IMR-90 (cell line): ENCODE results near the gene PEX7. TPM values are rescaled to one million over a fixed set of nuclear protein-coding genes. Genes with fewer than 3 reads are reported as not detected.
"Not testable (repeated sequence)": the region's sequence is repeated elsewhere in the genome, so short reads cannot be mapped to it uniquely, and the experiment has no call there.

Experiments used
- ATAC-seq: fragments of 200-7000 bp; cut with Tn5 transposase; 2 replicates; pipeline ENCODE4 v1.9.1; 2020; ENCODE audit warnings: low read depth, mild to moderate bottlenecking, moderate library complexity
- BruUV-seq: library from RNA; stranded (reverse); fragments of 400-500 nt; replicated peaks from 2 replicates; lab custom pipeline; 2021; lab: Mats Ljungman, UMichigan
- CTCF ChIA-PET: fragments of 300-600 bp; formaldehyde crosslinking; extraction: SDS; loops from one replicate; lab custom pipeline; 2021; ENCODE audit warnings: antibody characterized with exemption; lab: Yijun Ruan, JAX
- POLR2A ChIA-PET: fragments of 300-600 bp; sonication (Branson Sonifier 250); formaldehyde crosslinking; loops from one replicate; lab custom pipeline; 2022; ENCODE audit warnings: antibody characterized with exemption; ENCODE audit not compliant: unreplicated experiment; lab: Charles Lee
- DNase-seq: peaks from one replicate; pipeline ENCODE4 v3.0.0; 2013
- H2AFZ ChIP-seq: replicated peaks from 2 replicates; pipeline ENCODE3; 2013; ENCODE audit warnings: low read length, mild to moderate bottlenecking; ENCODE audit not compliant: poor library complexity
- H2AK5ac ChIP-seq: 2 replicates; pipeline ENCODE4 v1.6.1; 2013; ENCODE audit warnings: low read depth, low read length, inconsistent platforms
- H2AK9ac ChIP-seq: replicated peaks from 2 replicates; pipeline ENCODE3; 2013; ENCODE audit warnings: mild to moderate bottlenecking, low read depth, low read length, moderate library complexity; ENCODE audit not compliant: poor library complexity
- H2BK120ac ChIP-seq: 2 replicates; pipeline ENCODE4 v1.6.1; 2013; ENCODE audit warnings: low read depth, low read length, inconsistent platforms
- H2BK15ac ChIP-seq: 3 replicates; pipeline ENCODE4 v1.6.1; 2013; ENCODE audit warnings: low read depth, low read length, inconsistent platforms
- H2BK20ac ChIP-seq: 2 replicates; pipeline ENCODE4 v1.6.1; 2013; ENCODE audit warnings: low read depth, mild to moderate bottlenecking, inconsistent platforms, low read length, moderate library complexity
- H2BK5ac ChIP-seq: 2 replicates; pipeline ENCODE4 v1.6.1; 2013; ENCODE audit warnings: mild to moderate bottlenecking, low read depth, low read length, inconsistent platforms; ENCODE audit not compliant: poor library complexity, severe bottlenecking
- H3K14ac ChIP-seq: replicated peaks from 2 replicates; pipeline ENCODE4 v1.6.1; 2013; ENCODE audit warnings: low read depth, low read length, inconsistent platforms
- H3K18ac ChIP-seq: 2 replicates; pipeline ENCODE4 v1.6.1; 2013; ENCODE audit warnings: low read depth, low read length, control low read depth
- H3K23ac ChIP-seq: 2 replicates; pipeline ENCODE4 v1.6.1; 2013; ENCODE audit warnings: low read depth, low read length, inconsistent platforms
- H3K27ac ChIP-seq: 2 replicates; pipeline ENCODE4 v1.5.1; 2013; ENCODE audit warnings: mild to moderate bottlenecking, control low read depth, low read length; ENCODE audit not compliant: insufficient read depth
- H3K27me3 ChIP-seq: 2 replicates; pipeline ENCODE4 v1.6.1; 2013; ENCODE audit warnings: low read length; ENCODE audit not compliant: control insufficient read depth, insufficient read depth
- H3K36me3 ChIP-seq: 2 replicates; pipeline ENCODE4 v1.6.1; 2013; ENCODE audit warnings: low read length, mixed read lengths; ENCODE audit not compliant: control insufficient read depth, insufficient read depth
- H3K4ac ChIP-seq: 2 replicates; pipeline ENCODE4 v1.6.1; 2013; ENCODE audit warnings: low read depth, low read length, inconsistent platforms
- H3K4me1 ChIP-seq: 2 replicates; pipeline ENCODE4 v1.6.1; 2013; ENCODE audit warnings: low read length, mixed read lengths; ENCODE audit not compliant: control insufficient read depth, insufficient read depth
- H3K4me2 ChIP-seq: 2 replicates; pipeline ENCODE4 v1.6.1; 2013; ENCODE audit warnings: low read depth, mild to moderate bottlenecking, control low read depth, low read length, moderate library complexity
- H3K4me3 ChIP-seq: 2 replicates; pipeline ENCODE4 v1.5.1; 2013; ENCODE audit warnings: low read depth, mild to moderate bottlenecking, control low read depth, low read length, moderate library complexity; ENCODE audit not compliant: insufficient read depth
- H3K56ac ChIP-seq: 2 replicates; pipeline ENCODE4 v1.6.1; 2013; ENCODE audit warnings: low read length, inconsistent platforms; ENCODE audit not compliant: insufficient read depth; ENCODE audit errors: extremely low read depth
- H3K79me1 ChIP-seq, 2 experiments: 2 replicates each; pipeline ENCODE4 v1.6.1; 2013; ENCODE audit warnings: low read length in 2 of 2, inconsistent platforms in 1 of 2, low read depth in 1 of 2
- H3K9ac ChIP-seq: 2 replicates; pipeline ENCODE4 v1.6.1; 2013; ENCODE audit warnings: low read depth, low read length, control low read depth
- H3K9me1 ChIP-seq: 2 replicates; pipeline ENCODE4 v1.6.1; 2013; ENCODE audit warnings: low read length, inconsistent platforms; ENCODE audit not compliant: insufficient read depth
- H3K9me3 ChIP-seq: 2 replicates; pipeline ENCODE4 v1.6.1; 2013; ENCODE audit warnings: low read length; ENCODE audit not compliant: control insufficient read depth, insufficient read depth
- H4K20me1 ChIP-seq: 2 replicates; pipeline ENCODE4 v1.6.1; 2013; ENCODE audit warnings: low read length, inconsistent platforms; ENCODE audit not compliant: insufficient read depth
- H4K5ac ChIP-seq: 2 replicates; pipeline ENCODE4 v1.6.1; 2013; ENCODE audit warnings: mild to moderate bottlenecking, low read depth, low read length, control low read depth
- H4K8ac ChIP-seq, 2 experiments: 2 replicates each; pipeline ENCODE4 v1.6.1; 2013; ENCODE audit warnings: low read depth in 2 of 2, low read length in 2 of 2, control low read depth in 1 of 2, inconsistent platforms in 1 of 2
- H4K91ac ChIP-seq: 2 replicates; pipeline ENCODE4 v1.6.1; 2013; ENCODE audit warnings: low read depth, low read length, inconsistent platforms; ENCODE audit not compliant: insufficient read depth
- RAD21 ChIP-seq: IDR thresholded peaks from 2 replicates; pipeline ENCODE4 v1.6.1; 2012; ENCODE audit warnings: low read length, improper control_type of control experiment
- RCOR1 ChIP-seq: IDR thresholded peaks from 2 replicates; pipeline ENCODE4 v1.6.1; 2012; ENCODE audit warnings: mild to moderate bottlenecking, low read length, improper control_type of control experiment; ENCODE audit not compliant: insufficient replicate concordance
- SMC3 ChIP-seq: fragments of 150-350 bp; IDR thresholded peaks from 2 replicates; pipeline ENCODE4 v1.6.1; 2016; ENCODE audit warnings: low read depth, mild to moderate bottlenecking, antibody characterized with exemption, low read length, moderate library complexity
- WGBS, 2 experiments: methylation state at CpG; one replicate each; pipeline versions ENCODE4 v1.1.5 to v1.1.7; 2013; ENCODE audit warnings: missing lambda C conversion rate in 2 of 2; ENCODE audit not compliant: insufficient read length in 1 of 2; ENCODE audit errors: extremely low coverage in 2 of 2; 5-methylcytosine and 5-hydroxymethylcytosine counted together
- dilution Hi-C: fragments of 300-500 bp; cut with HindIII; formaldehyde crosslinking; loops from one replicate; pipeline ENCODE4 v1.14.3; 2018; ENCODE audit warnings: low sequenced_read_pairs; ENCODE audit not compliant: unreplicated experiment
- in situ Hi-C: fragments of 300-500 bp; cut with MboI; formaldehyde crosslinking; loops from 3 replicates; pipeline ENCODE4 v1.14.3; 2019; ENCODE audit warnings: low sequenced_read_pairs, inconsistent platforms, mixed read lengths
- intact Hi-C: fragments of 100-400 bp; cut with micrococcal nuclease; formaldehyde crosslinking; loops from 2 replicates; pipeline ENCODE4 v1.10.0; 2022
- polyA plus RNA-seq, 3 experiments: library from polyadenylated mRNA; depleted of rRNA; stranded (reverse); fragments of >200 nt; gene quantifications; 2 replicates each; pipeline ENCODE4 v1.2.3, GENCODE V29; 2012; ENCODE audit warnings: low replicate concordance in 1 of 3
- total RNA-seq: library from RNA; depleted of rRNA; stranded (reverse); fragments of >200 nt; gene quantifications from 2 replicates; pipeline ENCODE4 v1.2.3, GENCODE V29; 2012
- TF ChIP-seq, protein P1 (sequence below): conservative IDR thresholded peaks from 2 replicates; pipeline ENCODE4 v1.5.1; 2012; ENCODE audit warnings: mild to moderate bottlenecking, low read depth, low read length, improper control_type of control experiment

PEX7 gene
- total and polyA plus RNA-seq, 2 of the 4 experiments (the other 2 are of a cell fraction) = 5.4 to 7.0 TPM

- H3K36me3 ChIP-seq = no peaks in the 10 kb centered on the region; the same call in 1 of the 2 replicates
- BruUV-seq = no TSS peak
- no peaks in the 10 kb centered on the region for H4K20me1 ChIP-seq
- no peaks in the 10 kb centered on the region; the same call in 1 of the 2 replicates for H3K9me1 ChIP-seq
- no peak overlapping the region for H2BK15ac ChIP-seq
- no peak overlapping the region for H3K23ac ChIP-seq
- dilution Hi-C loops (no loop called here), in situ Hi-C loops (loop anchor here (10.0 kb wide), 1 partner anchor 169 kb away; no protein-coding TSS in a partner anchor), intact Hi-C loops (loop anchor here (1.0 to 5.0 kb wide), 4 partner anchors 168 to 791 kb away; no protein-coding TSS in a partner anchor)
- no peak overlapping the region for H2BK5ac ChIP-seq
- H2BK120ac ChIP-seq = no peak overlapping the region
- H3K9me3 ChIP-seq = no peaks in the 10 kb centered on the region
- no peaks in the 10 kb centered on the region for H3K27me3 ChIP-seq
- H3K4ac ChIP-seq = no peak overlapping the region
- no peak overlapping the region for H3K27ac ChIP-seq
- TF ChIP-seq, protein P1, sequence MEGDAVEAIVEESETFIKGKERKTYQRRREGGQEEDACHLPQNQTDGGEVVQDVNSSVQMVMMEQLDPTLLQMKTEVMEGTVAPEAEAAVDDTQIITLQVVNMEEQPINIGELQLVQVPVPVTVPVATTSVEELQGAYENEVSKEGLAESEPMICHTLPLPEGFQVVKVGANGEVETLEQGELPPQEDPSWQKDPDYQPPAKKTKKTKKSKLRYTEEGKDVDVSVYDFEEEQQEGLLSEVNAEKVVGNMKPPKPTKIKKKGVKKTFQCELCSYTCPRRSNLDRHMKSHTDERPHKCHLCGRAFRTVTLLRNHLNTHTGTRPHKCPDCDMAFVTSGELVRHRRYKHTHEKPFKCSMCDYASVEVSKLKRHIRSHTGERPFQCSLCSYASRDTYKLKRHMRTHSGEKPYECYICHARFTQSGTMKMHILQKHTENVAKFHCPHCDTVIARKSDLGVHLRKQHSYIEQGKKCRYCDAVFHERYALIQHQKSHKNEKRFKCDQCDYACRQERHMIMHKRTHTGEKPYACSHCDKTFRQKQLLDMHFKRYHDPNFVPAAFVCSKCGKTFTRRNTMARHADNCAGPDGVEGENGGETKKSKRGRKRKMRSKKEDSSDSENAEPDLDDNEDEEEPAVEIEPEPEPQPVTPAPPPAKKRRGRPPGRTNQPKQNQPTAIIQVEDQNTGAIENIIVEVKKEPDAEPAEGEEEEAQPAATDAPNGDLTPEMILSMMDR = peak; percentile 76
- TF ChIP-seq RCOR1 (no peak), SMC3 (peak; percentile 43; the same call in 1 of the 2 replicates), RAD21 (peak; percentile 72)
- no peak overlapping the region for H3K14ac ChIP-seq
- H3K56ac ChIP-seq = no peak overlapping the region
- H3K4me3 ChIP-seq = no peak overlapping the region
- no peak overlapping the region for H3K9ac ChIP-seq
- ATAC-seq = peak; percentile 83
- H4K8ac ChIP-seq = no peak overlapping the region
- WGBS, 2 experiments = no CpG with 5 or more reads among the region's 3 CpGs
- H2AK9ac ChIP-seq = no peak overlapping the region
- no peaks in the 10 kb centered on the region for H3K4me1 ChIP-seq
- ChIA-PET CTCF (interaction anchor here (1.5 kb wide), 1 partner anchor 15 kb away, joined by 3 read pairs; no protein-coding TSS in a partner anchor), POLR2A (no interaction called here)
- peaks cover 0 to 3% of the 10 kb centered on the region in 2 experiments; a peak in 2 of 4 replicates for H3K79me1 ChIP-seq
- no peak overlapping the region for H3K4me2 ChIP-seq
- peak; percentile 80 for DNase-seq
- H2AK5ac ChIP-seq = no peak overlapping the region
- H2BK20ac ChIP-seq = no peak overlapping the region
- H4K91ac ChIP-seq = no peak overlapping the region
- H2AFZ ChIP-seq = no peak overlapping the region
- no peak overlapping the region for H4K5ac ChIP-seq
- H3K18ac ChIP-seq = no peak overlapping the region
These were observed 23.7 kb downstream of the PEX7 start for GRCh38 chr6:136846046-136846445.

GRCh38 chr6:136846477-136846876 is 24.1 kb downstream of the PEX7 start:
- in situ Hi-C loops = loop anchor here (10.0 kb wide), 1 partner anchor 168 kb away; no protein-coding TSS in a partner anchor
- POLR2A ChIA-PET, H2BK20ac ChIP-seq, H3K9ac ChIP-seq, H3K4me2 ChIP-seq, H3K9me1 ChIP-seq, H4K8ac ChIP-seq, dilution Hi-C loops, H2AK5ac ChIP-seq, BruUV-seq, H3K4me3 ChIP-seq, H2AK9ac ChIP-seq, H2AFZ ChIP-seq, H3K79me1 ChIP-seq, H3K36me3 ChIP-seq, H2BK120ac ChIP-seq, H4K20me1 ChIP-seq, H3K56ac ChIP-seq, H3K27me3 ChIP-seq, H3K4me1 ChIP-seq, DNase-seq, H3K27ac ChIP-seq, H4K5ac ChIP-seq, H2BK5ac ChIP-seq, ATAC-seq, H3K9me3 ChIP-seq, H3K4ac ChIP-seq, H3K14ac ChIP-seq, H4K91ac ChIP-seq, H3K23ac ChIP-seq, H2BK15ac ChIP-seq, H3K18ac ChIP-seq: not testable (repeated sequence)
- intact Hi-C loops = loop anchor here (1.0 to 5.0 kb wide), 4 partner anchors 168 to 791 kb away; no protein-coding TSS in a partner anchor
- CTCF ChIA-PET = interaction anchor here (1.5 kb wide), 1 partner anchor 15 kb away, joined by 3 read pairs; no protein-coding TSS in a partner anchor
- no CpG with 5 or more reads among the region's 4 CpGs for WGBS, 2 experiments
